DND-41 (cell line): ENCODE data around the gene CKAP4.

ENCODE experiments used
- ATAC-seq: fragments of 200-7000 bp; cut with Tn5 transposase; 3 replicates; pipeline ENCODE4 v1.9.1; 2021; ENCODE audit warnings: low read depth; ENCODE audit not compliant: insufficient read depth
- DNase-seq: peaks from one replicate; pipeline ENCODE4 v3.0.0-alpha.2; 2020
- H2AFZ ChIP-seq: 2 replicates; pipeline ENCODE4 v1.6.0; 2012; ENCODE audit warnings: low read depth, low read length
- H3K27ac ChIP-seq: 2 replicates; pipeline ENCODE4 v1.5.1; 2012; ENCODE audit warnings: low read length, inconsistent platforms
- H3K27me3 ChIP-seq: fragments of 200-600 bp; sonication (generic); 2 replicates; pipeline ENCODE4 v1.6.0; 2012; ENCODE audit warnings: low read length, mild to moderate bottlenecking, inconsistent platforms; ENCODE audit not compliant: insufficient read depth, poor library complexity
- H3K36me3 ChIP-seq: 2 replicates; pipeline ENCODE4 v1.5.1; 2012; ENCODE audit warnings: low read length, inconsistent platforms; ENCODE audit not compliant: insufficient read depth
- H3K4me1 ChIP-seq: 2 replicates; pipeline ENCODE4 v1.5.1; 2012; ENCODE audit warnings: mild to moderate bottlenecking, low read length; ENCODE audit not compliant: insufficient read depth
- H3K4me2 ChIP-seq: 2 replicates; pipeline ENCODE4 v1.6.0; 2012; ENCODE audit warnings: mild to moderate bottlenecking, moderate library complexity, low read length, inconsistent platforms; ENCODE audit not compliant: insufficient read depth
- H3K4me3 ChIP-seq, 2 experiments: fragments of 200-600 bp in 1 of 2; shearing (Covaris generic) in 1 of 2; 2 replicates each; pipeline ENCODE4 v1.5.1; 2012 to 2016; ENCODE audit warnings: inconsistent platforms in 2 of 2, low read length in 2 of 2, mild to moderate bottlenecking in 2 of 2, low read depth in 1 of 2, moderate library complexity in 1 of 2
- H3K79me2 ChIP-seq: 2 replicates; pipeline ENCODE4 v1.6.0; 2012; ENCODE audit warnings: low read length, inconsistent platforms; ENCODE audit not compliant: insufficient read depth
- H3K9ac ChIP-seq: 2 replicates; pipeline ENCODE4 v1.6.0; 2012; ENCODE audit warnings: low read depth, mild to moderate bottlenecking, inconsistent platforms, low read length, moderate library complexity
- H3K9me3 ChIP-seq: 2 replicates; pipeline ENCODE4 v1.5.1; 2012; ENCODE audit warnings: low read length, moderate library complexity, mild to moderate bottlenecking, inconsistent platforms; ENCODE audit not compliant: insufficient read depth, severe bottlenecking
- H4K20me1 ChIP-seq: 2 replicates; pipeline ENCODE4 v1.6.0; 2012; ENCODE audit warnings: low read length; ENCODE audit not compliant: insufficient read depth
- EZH2 ChIP-seq: IDR thresholded peaks from 3 replicates; pipeline ENCODE4 v1.6.1; 2012; ENCODE audit warnings: borderline replicate concordance, low read depth, mild to moderate bottlenecking, moderate library complexity, low read length, inconsistent platforms; ENCODE audit not compliant: severe bottlenecking
- TF ChIP-seq, protein P1 (sequence below): IDR thresholded peaks from 2 replicates; pipeline ENCODE4 v1.5.1; 2012; ENCODE audit warnings: borderline replicate concordance, low read length, moderate library complexity, mild to moderate bottlenecking; ENCODE audit not compliant: poor library complexity, severe bottlenecking; ENCODE audit errors: extremely low read depth

Gene CKAP4

DNA sequence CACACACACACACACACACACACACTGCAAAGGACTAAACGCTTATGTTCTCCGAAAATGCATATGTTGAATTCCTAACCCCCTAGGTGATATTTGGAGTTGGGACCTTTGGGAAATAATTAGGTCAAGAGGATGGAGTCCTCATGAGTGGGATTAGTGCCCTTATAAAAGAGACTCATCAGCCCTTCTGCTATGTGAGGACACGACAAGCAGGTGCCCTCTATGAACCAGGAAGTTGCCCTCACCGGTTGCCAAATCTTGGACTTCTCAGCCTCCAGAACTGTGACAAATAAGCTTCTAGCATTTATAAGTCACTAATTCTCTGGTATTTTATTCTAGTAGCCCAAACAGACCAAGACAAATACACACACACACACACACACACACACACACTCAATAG, 34.0 kb upstream of the CKAP4 start:
- no peak overlapping the region for H3K9ac ChIP-seq
- TF ChIP-seq, protein P1, sequence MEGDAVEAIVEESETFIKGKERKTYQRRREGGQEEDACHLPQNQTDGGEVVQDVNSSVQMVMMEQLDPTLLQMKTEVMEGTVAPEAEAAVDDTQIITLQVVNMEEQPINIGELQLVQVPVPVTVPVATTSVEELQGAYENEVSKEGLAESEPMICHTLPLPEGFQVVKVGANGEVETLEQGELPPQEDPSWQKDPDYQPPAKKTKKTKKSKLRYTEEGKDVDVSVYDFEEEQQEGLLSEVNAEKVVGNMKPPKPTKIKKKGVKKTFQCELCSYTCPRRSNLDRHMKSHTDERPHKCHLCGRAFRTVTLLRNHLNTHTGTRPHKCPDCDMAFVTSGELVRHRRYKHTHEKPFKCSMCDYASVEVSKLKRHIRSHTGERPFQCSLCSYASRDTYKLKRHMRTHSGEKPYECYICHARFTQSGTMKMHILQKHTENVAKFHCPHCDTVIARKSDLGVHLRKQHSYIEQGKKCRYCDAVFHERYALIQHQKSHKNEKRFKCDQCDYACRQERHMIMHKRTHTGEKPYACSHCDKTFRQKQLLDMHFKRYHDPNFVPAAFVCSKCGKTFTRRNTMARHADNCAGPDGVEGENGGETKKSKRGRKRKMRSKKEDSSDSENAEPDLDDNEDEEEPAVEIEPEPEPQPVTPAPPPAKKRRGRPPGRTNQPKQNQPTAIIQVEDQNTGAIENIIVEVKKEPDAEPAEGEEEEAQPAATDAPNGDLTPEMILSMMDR, result no peak
- TF ChIP-seq EZH2, result no peak
- H4K20me1 ChIP-seq, result no peaks in the 10 kb centered on the region
- peaks cover 6% of the 10 kb centered on the region for H3K9me3 ChIP-seq
- no peak overlapping the region for H3K27ac ChIP-seq
- H2AFZ ChIP-seq, result no peak overlapping the region
- H3K27me3 ChIP-seq, result peaks cover 11% of the 10 kb centered on the region
- H3K4me2 ChIP-seq, result no peak overlapping the region
- no peak for DNase-seq
- no peaks in the 10 kb centered on the region for H3K36me3 ChIP-seq
- H3K79me2 ChIP-seq, result no peaks in the 10 kb centered on the region
- H3K4me3 ChIP-seq, result no peak overlapping the region
- no peaks in the 10 kb centered on the region for H3K4me1 ChIP-seq
- no peak for ATAC-seq

DNA sequence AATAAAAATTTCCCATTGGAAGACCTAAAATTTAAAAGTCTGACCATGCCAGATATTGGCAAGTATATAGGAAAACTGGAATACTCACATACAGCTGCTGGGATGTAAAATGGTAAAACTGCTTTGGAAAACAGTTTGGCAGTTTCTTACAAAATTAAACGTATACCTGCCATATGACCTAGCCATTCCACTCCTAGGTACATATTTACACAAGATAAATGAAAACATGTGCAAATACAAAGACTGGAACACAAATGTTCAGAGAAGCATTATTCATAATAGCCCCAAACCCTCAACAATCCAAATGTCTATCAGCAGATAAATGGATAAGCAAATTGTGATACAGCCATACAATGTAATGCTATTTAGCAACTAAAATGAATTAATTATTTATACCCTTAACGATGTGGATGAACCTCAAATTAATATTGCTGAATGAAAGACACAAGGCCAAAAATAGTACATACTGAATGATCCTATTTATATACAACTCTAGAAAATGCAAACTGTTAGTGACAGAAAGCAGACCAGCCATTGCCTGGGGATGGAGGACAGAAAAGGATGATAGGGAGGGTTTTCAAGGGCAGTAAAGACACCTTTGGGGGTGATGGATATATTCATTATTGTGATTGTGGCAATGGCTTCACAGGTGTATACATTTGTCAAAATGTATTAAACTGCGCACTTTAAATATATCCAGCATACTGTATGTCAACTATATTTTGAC, 33.4 kb upstream of the CKAP4 start:
- H3K79me2 ChIP-seq, result no peaks in the 10 kb centered on the region
- H3K9me3 ChIP-seq, result peaks cover 6% of the 10 kb centered on the region
- no peak overlapping the region for H3K4me2 ChIP-seq
- DNase-seq, result no peak
- H3K36me3 ChIP-seq, result no peaks in the 10 kb centered on the region
- H3K4me1 ChIP-seq, result no peaks in the 10 kb centered on the region
- no peak overlapping the region for H3K9ac ChIP-seq
- no peak overlapping the region for H2AFZ ChIP-seq
- H4K20me1 ChIP-seq, result no peaks in the 10 kb centered on the region
- H3K4me3 ChIP-seq, result no peak overlapping the region
- ATAC-seq, result no peak
- H3K27ac ChIP-seq, result no peak overlapping the region
- TF ChIP-seq, protein P1, result no peak
- TF ChIP-seq EZH2, result no peak
- H3K27me3 ChIP-seq, result peaks cover 11% of the 10 kb centered on the region

DNA sequence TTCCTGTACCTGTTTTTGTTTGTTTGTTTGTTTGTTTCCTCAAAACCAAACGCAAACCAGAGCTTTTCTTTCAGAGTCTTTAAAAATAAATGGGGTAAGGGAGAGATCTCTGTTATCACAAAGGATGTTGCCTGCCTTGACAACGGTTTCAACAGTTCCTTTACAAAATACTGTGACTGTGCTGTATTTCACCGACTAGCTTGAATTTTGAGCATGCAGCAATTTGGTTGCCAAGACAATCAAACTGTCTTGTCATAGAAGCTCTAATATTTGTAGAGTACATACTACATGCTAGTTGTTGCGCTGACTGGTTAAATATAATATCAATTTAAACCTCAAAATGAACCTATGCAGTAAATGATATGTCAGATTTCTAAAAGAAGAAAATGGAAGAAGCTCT, 32.3 kb upstream of the CKAP4 start:
- TF ChIP-seq, protein P1, result no peak
- no peak for TF ChIP-seq EZH2
- Histone ChIP-seq H3K9ac (no peak overlapping the region), H3K27me3 (peaks cover 11% of the 10 kb centered on the region), H2AFZ (no peak overlapping the region), H3K9me3 (peaks cover 6% of the 10 kb centered on the region), H3K4me2 (no peak overlapping the region), H3K4me1 (no peaks in the 10 kb centered on the region), H4K20me1 (no peaks in the 10 kb centered on the region), H3K79me2 (no peaks in the 10 kb centered on the region), H3K27ac (no peak overlapping the region), H3K4me3 (no peak overlapping the region), H3K36me3 (no peaks in the 10 kb centered on the region)
- ATAC-seq (no peak), DNase-seq (no peak)
